GM12878 (cell line): ENCODE measurements around the gene ATF6B. TPM values are rescaled to one million over a fixed set of nuclear protein-coding genes. Genes with fewer than 3 reads are reported as not detected.

ENCODE experiments used
- ATAC-seq: fragments of 200-7000 bp; cut with Tn5 transposase; 3 replicates; pipeline ENCODE4 v1.9.1; 2020; ENCODE audit warnings: mild to moderate bottlenecking, moderate library complexity
- BruUV-seq: library from RNA; stranded (reverse); fragments of 400-500 nt; replicated peaks from 2 replicates; lab custom pipeline; 2021; lab: Mats Ljungman, UMichigan
- CTCF ChIA-PET: fragments of 300-600 bp; sonication (Branson Sonifier 250); formaldehyde crosslinking; extraction: SDS; loops from one replicate; lab custom pipeline; 2021; ENCODE audit warnings: inconsistent platforms; lab: Yijun Ruan, JAX
- POLR2A ChIA-PET: fragments of 350-600 bp; formaldehyde crosslinking; extraction: SDS; loops from one replicate; lab custom pipeline; 2021; ENCODE audit warnings: inconsistent platforms; lab: Charles Lee
- RAD21 ChIA-PET: fragments of 300-600 bp; sonication (Branson Sonifier 250); formaldehyde crosslinking; loops from one replicate; lab custom pipeline; 2023; ENCODE audit warnings: antibody characterized with exemption; ENCODE audit not compliant: unreplicated experiment; lab: Charles Lee
- SMC1A ChIA-PET: fragments of 300-600 bp; sonication (Branson Sonifier 250); formaldehyde crosslinking; loops from one replicate; lab custom pipeline; 2023; ENCODE audit not compliant: unreplicated experiment, uncharacterized antibody; lab: Charles Lee
- DNase-seq: peaks from one replicate; pipeline ENCODE4 v3.0.0-alpha.2; 2011; ENCODE audit warnings: low read depth, low spot score
- FAIRE-seq: peaks from 3 replicates; lab custom pipeline; 2011; peaks lifted over from hg19 to GRCh38; lab: Jason Lieb, UNC
- H2AFZ ChIP-seq: 2 replicates; pipeline ENCODE4 v1.6.0; 2011; ENCODE audit warnings: low read depth, low read length, control low read depth; ENCODE audit not compliant: control insufficient read depth
- H3K27ac ChIP-seq: 2 replicates; pipeline ENCODE4 v1.5.1; 2011; ENCODE audit warnings: control low read depth; ENCODE audit not compliant: control insufficient read depth, insufficient read depth
- H3K27me3 ChIP-seq, 2 experiments: replicated peaks in 1 of 2; 2 replicates each; pipeline versions ENCODE4 v1.6.0 to v1.6.1; 2011; ENCODE audit warnings: low read length in 1 of 2; ENCODE audit not compliant: control insufficient read depth in 2 of 2, insufficient read depth in 2 of 2
- H3K36me3 ChIP-seq, 2 experiments: 2 replicates each; pipeline ENCODE4 v1.5.1; 2011; ENCODE audit warnings: low read length in 1 of 2; ENCODE audit not compliant: control insufficient read depth in 2 of 2, insufficient read depth in 2 of 2
- H3K4me1 ChIP-seq: 2 replicates; pipeline ENCODE4 v1.6.1; 2011; ENCODE audit warnings: mild to moderate bottlenecking, low read length, moderate library complexity, mixed read lengths; ENCODE audit not compliant: control insufficient read depth, insufficient read depth
- H3K4me2 ChIP-seq: 2 replicates; pipeline ENCODE4 v1.6.0; 2011; ENCODE audit warnings: control low read depth; ENCODE audit not compliant: control insufficient read depth, insufficient read depth
- H3K4me3 ChIP-seq: fragments of 200-600 bp; sonication (generic); 2 replicates; pipeline ENCODE4 v1.5.1; 2016
- H3K79me2 ChIP-seq: 2 replicates; pipeline ENCODE4 v1.6.0; 2011; ENCODE audit warnings: low read length; ENCODE audit not compliant: control insufficient read depth, insufficient read depth
- H3K9ac ChIP-seq: 2 replicates; pipeline ENCODE4 v1.8.0; 2011; ENCODE audit warnings: low read length, control low read depth, mixed read lengths; ENCODE audit not compliant: control insufficient read depth, insufficient read depth
- H3K9me3 ChIP-seq: replicated peaks from 3 replicates; pipeline ENCODE4 v1.5.1; 2011; ENCODE audit warnings: mild to moderate bottlenecking, low read length; ENCODE audit not compliant: control insufficient read depth, insufficient read depth
- H4K20me1 ChIP-seq: 2 replicates; pipeline ENCODE4 v1.6.0; 2011; ENCODE audit not compliant: control insufficient read depth, insufficient read depth
- HDAC2 ChIP-seq: fragments of 200-600 bp; sonication (generic); IDR thresholded peaks from 2 replicates; pipeline ENCODE4 v1.6.1; 2017
- NR2C1 ChIP-seq: fragments of 450-650 bp; IDR thresholded peaks from 2 replicates; pipeline ENCODE4 v1.6.1; 2017; ENCODE audit warnings: antibody characterized with exemption, mild to moderate bottlenecking, moderate library complexity
- NR2F1 ChIP-seq: fragments of 450-650 bp; conservative IDR thresholded peaks from 2 replicates; pipeline ENCODE4 v1.6.1; 2017; ENCODE audit warnings: mild to moderate bottlenecking
- SMC3 ChIP-seq: IDR thresholded peaks from 2 replicates; pipeline ENCODE4 v1.6.1; 2011; ENCODE audit warnings: low read length, improper control_type of control experiment, borderline replicate concordance
- WGBS: methylation state at CpG from one replicate; pipeline ENCODE4 v1.1.6; 2016; ENCODE audit warnings: low lambda C conversion rate; ENCODE audit not compliant: insufficient replicate concordance, insufficient coverage; ENCODE audit errors: missing lambda C conversion rate; 5-methylcytosine and 5-hydroxymethylcytosine counted together
- in situ Hi-C: fragments of 300-500 bp; cut with MboI; formaldehyde crosslinking; loops from 9 replicates; pipeline ENCODE4 v1.14.3; 2018; ENCODE audit warnings: mixed read lengths
- intact Hi-C: fragments of 100-400 bp; cut with micrococcal nuclease; formaldehyde crosslinking; loops from one replicate; pipeline ENCODE4 v1.14.2; 2022; ENCODE audit not compliant: unreplicated experiment
- polyA plus RNA-seq, 11 experiments: library from polyadenylated mRNA; depleted of rRNA in 4 of 11; unstranded in 6 of 11; stranded (reverse) in 5 of 11; fragments of >200 nt; fragmentation: Nextera tagmentation in 4 of 11; fragmentation: Illumina TruSeq in 1 of 11; extraction: Ambion mirVana in 4 of 11; extraction: Trizol in 1 of 11; gene quantifications; 1 replicate in 1 of 11; 2 replicates in 10 of 11; pipeline versions ENCODE4 v1.2.1 to v1.2.3, GENCODE V29; 2011 to 2016; ENCODE audit warnings: inconsistent platforms in 2 of 11, missing spikeins in 2 of 11, low read depth in 1 of 11
- total RNA-seq, 4 experiments: library from RNA; depleted of rRNA in 3 of 4; stranded (reverse); fragments of >200 nt in 3 of 4; fragmentation: Illumina TruSeq in 1 of 4; extraction: Trizol in 1 of 4; gene quantifications; 2 replicates each; pipeline versions ENCODE4 v1.2.1 to v1.2.3, GENCODE V29; 2013 to 2021
- TF ChIP-seq, protein P1 (sequence below), 3 experiments: IDR thresholded peaks in 2 of 3; conservative IDR thresholded peaks in 1 of 3; 2 replicates each; pipeline ENCODE4 v1.5.1; 2011; ENCODE audit warnings: low read depth in 3 of 3, low read length in 3 of 3, mild to moderate bottlenecking in 3 of 3, control low read depth in 2 of 3, moderate library complexity in 2 of 3, inconsistent platforms in 1 of 3, mixed read lengths in 1 of 3; ENCODE audit not compliant: control insufficient read depth in 2 of 3, insufficient read depth in 1 of 3; ENCODE audit errors: extremely low read depth in 1 of 3
- TF ChIP-seq, protein P2 (sequence below): fragments of 450-650 bp; IDR thresholded peaks from 2 replicates; pipeline ENCODE4 v1.6.1; 2018; ENCODE audit warnings: borderline replicate concordance, mild to moderate bottlenecking; ENCODE audit not compliant: partially characterized antibody

ATF6B gene
- total and polyA plus RNA-seq, 10 of the 15 experiments (the other 5 are each of a cell fraction or from before 2014, with no cell fraction given), result 13.6 to 83.9 (median 44.0) TPM

DNA sequence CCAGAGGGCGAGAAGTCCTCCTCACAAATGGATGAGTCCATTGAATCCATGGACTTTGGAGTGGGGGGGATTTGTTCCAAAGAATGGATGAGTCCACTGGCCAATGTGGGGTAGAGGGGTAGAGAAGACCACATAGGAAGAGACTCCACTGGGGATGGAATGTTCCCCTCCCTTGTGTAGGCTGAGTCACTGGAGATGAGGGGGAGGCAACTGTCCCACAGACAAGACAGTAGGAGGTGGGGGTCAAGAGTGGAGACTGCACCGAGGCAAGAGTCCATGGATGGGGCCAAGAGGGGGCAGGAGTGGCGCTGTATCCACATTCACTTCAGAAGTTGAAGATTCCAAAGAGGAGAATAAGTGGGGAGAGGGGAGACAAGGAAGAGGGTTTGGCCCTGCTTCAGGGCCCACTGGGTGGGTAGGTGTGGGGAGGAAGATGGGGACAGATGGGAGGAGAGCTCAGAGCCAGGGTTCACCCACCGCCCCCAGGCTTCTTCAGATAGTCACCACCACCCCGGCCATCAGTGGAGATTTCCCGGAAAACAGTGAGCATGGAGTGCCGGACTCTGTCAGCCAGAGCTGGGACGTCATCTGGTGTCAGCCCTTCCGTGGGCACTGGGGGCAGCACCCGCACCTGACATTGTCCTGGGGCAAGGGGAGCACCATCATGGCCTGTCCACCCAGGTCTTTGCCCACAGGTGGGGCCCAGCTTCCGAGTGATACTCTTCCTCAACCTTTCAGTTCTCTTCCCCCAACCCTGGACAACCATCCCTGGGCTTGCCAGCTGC, 41.0 kb upstream of the ATF6B start:
- H3K79me2 ChIP-seq, result no peaks in the 10 kb centered on the region
- WGBS, result 86% methylated on average over 11 of the region's 11 CpGs
- H2AFZ ChIP-seq, result no peak overlapping the region
- H3K4me3 ChIP-seq, result no peak overlapping the region
- no peak overlapping the region for H3K4me2 ChIP-seq
- RAD21 ChIA-PET, result no interaction called here
- H3K9me3 ChIP-seq, result no peaks in the 10 kb centered on the region
- intact Hi-C loops, result no loop called here
- H3K9ac ChIP-seq, result no peak overlapping the region
- TF ChIP-seq HDAC2 (no peak), NR2C1 (no peak), NR2F1 (no peak), SMC3 (no peak)
- TF ChIP-seq, protein P1, sequence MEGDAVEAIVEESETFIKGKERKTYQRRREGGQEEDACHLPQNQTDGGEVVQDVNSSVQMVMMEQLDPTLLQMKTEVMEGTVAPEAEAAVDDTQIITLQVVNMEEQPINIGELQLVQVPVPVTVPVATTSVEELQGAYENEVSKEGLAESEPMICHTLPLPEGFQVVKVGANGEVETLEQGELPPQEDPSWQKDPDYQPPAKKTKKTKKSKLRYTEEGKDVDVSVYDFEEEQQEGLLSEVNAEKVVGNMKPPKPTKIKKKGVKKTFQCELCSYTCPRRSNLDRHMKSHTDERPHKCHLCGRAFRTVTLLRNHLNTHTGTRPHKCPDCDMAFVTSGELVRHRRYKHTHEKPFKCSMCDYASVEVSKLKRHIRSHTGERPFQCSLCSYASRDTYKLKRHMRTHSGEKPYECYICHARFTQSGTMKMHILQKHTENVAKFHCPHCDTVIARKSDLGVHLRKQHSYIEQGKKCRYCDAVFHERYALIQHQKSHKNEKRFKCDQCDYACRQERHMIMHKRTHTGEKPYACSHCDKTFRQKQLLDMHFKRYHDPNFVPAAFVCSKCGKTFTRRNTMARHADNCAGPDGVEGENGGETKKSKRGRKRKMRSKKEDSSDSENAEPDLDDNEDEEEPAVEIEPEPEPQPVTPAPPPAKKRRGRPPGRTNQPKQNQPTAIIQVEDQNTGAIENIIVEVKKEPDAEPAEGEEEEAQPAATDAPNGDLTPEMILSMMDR (IDR thresholded peaks at IDR 0.05 in 2 of 3, conservative IDR thresholded peaks at IDR 0.05 in 1 of 3; ENCODE audit: control insufficient read depth in 2 of 3, extremely low read depth in 1 of 3, insufficient read depth in 1 of 3, low read depth in 3 of 3, low read length in 3 of 3), result peak in 1 of 3 experiments; percentile 3; a peak in 1 of 6 replicates
- TF ChIP-seq, protein P2, sequence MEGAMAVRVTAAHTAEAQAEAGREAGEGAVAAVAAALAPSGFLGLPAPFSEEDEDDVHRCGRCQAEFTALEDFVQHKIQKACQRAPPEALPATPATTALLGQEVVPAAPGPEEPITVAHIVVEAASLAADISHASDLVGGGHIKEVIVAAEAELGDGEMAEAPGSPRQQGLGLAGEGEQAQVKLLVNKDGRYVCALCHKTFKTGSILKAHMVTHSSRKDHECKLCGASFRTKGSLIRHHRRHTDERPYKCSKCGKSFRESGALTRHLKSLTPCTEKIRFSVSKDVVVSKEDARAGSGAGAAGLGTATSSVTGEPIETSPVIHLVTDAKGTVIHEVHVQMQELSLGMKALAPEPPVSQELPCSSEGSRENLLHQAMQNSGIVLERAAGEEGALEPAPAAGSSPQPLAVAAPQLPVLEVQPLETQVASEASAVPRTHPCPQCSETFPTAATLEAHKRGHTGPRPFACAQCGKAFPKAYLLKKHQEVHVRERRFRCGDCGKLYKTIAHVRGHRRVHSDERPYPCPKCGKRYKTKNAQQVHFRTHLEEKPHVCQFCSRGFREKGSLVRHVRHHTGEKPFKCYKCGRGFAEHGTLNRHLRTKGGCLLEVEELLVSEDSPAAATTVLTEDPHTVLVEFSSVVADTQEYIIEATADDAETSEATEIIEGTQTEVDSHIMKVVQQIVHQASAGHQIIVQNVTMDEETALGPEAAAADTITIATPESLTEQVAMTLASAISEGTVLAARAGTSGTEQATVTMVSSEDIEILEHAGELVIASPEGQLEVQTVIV, result no peak
- TF ChIP-seq, all 136 proteins: peak for 1
- no peaks in the 10 kb centered on the region for H3K4me1 ChIP-seq
- H3K27me3 ChIP-seq, result no peaks in the 10 kb centered on the region
- BruUV-seq, result no TSS peak
- ChIA-PET SMC1A (no interaction called here), POLR2A (no interaction called here), CTCF (interaction anchor here (1.6 kb wide), 1 partner anchor 10 kb away, joined by 4 read pairs; no protein-coding TSS in a partner anchor)
- H4K20me1 ChIP-seq, result no peaks in the 10 kb centered on the region
- no peak overlapping the region for H3K27ac ChIP-seq
- FAIRE-seq, result no peak
- no peak for ATAC-seq
- no peak for DNase-seq
- peaks cover 0 to 3% of the 10 kb centered on the region in 2 experiments; a peak in 1 of 4 replicates for H3K36me3 ChIP-seq
- in situ Hi-C loops, result no loop called here
